ENCODE results near the gene SLC41A3.

GRCh38 chr3:126103121-126104027, 19.4 kb upstream of the SLC41A3 start:
- no peak for TF ChIP-seq CTCF (conservative IDR thresholded peaks at IDR 0.05 in 1 of 2, IDR thresholded peaks at IDR 0.05 in 1 of 2; ENCODE audit: extremely low read depth in 1 of 2, insufficient read depth in 1 of 2, low read depth in 1 of 2, low read length in 2 of 2)
- no peak for TF ChIP-seq EZH2 (IDR thresholded peaks at IDR 0.05; ENCODE audit: borderline replicate concordance, low read length)

All from mammary epithelial cell (primary cell).